HUDEP-2 (cell line): ENCODE data around the gene SMPD3.

ENCODE experiments used
- DNase-seq, 76 experiments: peaks; one replicate each; lab custom pipeline; 2025; ENCODE audit not compliant: unreplicated experiment in 76 of 76; lab: John Stamatoyannopoulos, UW

The SMPD3 gene

GRCh38 chr16:68361485-68361884 is 86.8 kb downstream of the SMPD3 start:
- DNase-seq: no peak

GRCh38 chr16:68360956-68361355 is 87.4 kb downstream of the SMPD3 start:
- no peak for DNase-seq

GRCh38 chr16:68360547-68360946 is 87.8 kb downstream of the SMPD3 start:
- DNase-seq: no peak

GRCh38 chr16:68359398-68360191 is 88.7 kb downstream of the SMPD3 start:
- no peak for DNase-seq

- DNase-seq: no peak
Measured at GRCh38 chr16:68358951-68359350, 89.4 kb downstream of the SMPD3 start.

GRCh38 chr16:68357923-68358322 is 90.4 kb downstream of the SMPD3 start:
- DNase-seq: no peak

GRCh38 chr16:68357521-68357922 is 90.8 kb downstream of the SMPD3 start:
- DNase-seq: no peak

GRCh38 chr16:68356919-68357286 is 91.4 kb downstream of the SMPD3 start:
- DNase-seq: no peak

GRCh38 chr16:68356249-68356918 is 91.9 kb downstream of the SMPD3 start:
- DNase-seq: no peak

- no peak for DNase-seq
Measured at GRCh38 chr16:68355447-68356248, 92.7 kb downstream of the SMPD3 start.

- DNase-seq: no peak
Measured at GRCh38 chr16:68354816-68355215, 93.5 kb downstream of the SMPD3 start.

- no peak for DNase-seq
Measured at GRCh38 chr16:68353366-68353765, 94.9 kb downstream of the SMPD3 start.

- DNase-seq: no peak
Measured at GRCh38 chr16:68351991-68352431, 96.3 kb downstream of the SMPD3 start.

- DNase-seq: no peak
Measured at GRCh38 chr16:68351463-68351862, 96.8 kb downstream of the SMPD3 start.

GRCh38 chr16:68350813-68351350 is 97.4 kb downstream of the SMPD3 start:
- DNase-seq: no peak

GRCh38 chr16:68349838-68350410 is 98.4 kb downstream of the SMPD3 start:
- no peak for DNase-seq

GRCh38 chr16:68348639-68349445 is 99.5 kb downstream of the SMPD3 start:
- no peak for DNase-seq

GRCh38 chr16:68347605-68348004 is 100.7 kb downstream of the SMPD3 start:
- no peak for DNase-seq

GRCh38 chr16:68346892-68347480 is 101.3 kb downstream of the SMPD3 start:
- no peak for DNase-seq
